K562 (cell line): ENCODE measurements around the gene PRKAR1B. TPM values are rescaled to one million over a fixed set of nuclear protein-coding genes. Genes with fewer than 3 reads are reported as not detected.

Experiments
- ATAC-seq: fragments of 200-7000 bp; cut with Tn5 transposase; 3 replicates; pipeline ENCODE4 v1.9.1; 2020; ENCODE audit warnings: moderate library complexity
- BruUV-seq: library from RNA; stranded (reverse); fragments of 400-500 nt; replicated peaks from 2 replicates; lab custom pipeline; 2021; lab: Mats Ljungman, UMichigan
- CTCF ChIA-PET: fragments of 300-600 bp; formaldehyde crosslinking; extraction: SDS; loops from one replicate; lab custom pipeline; 2021; ENCODE audit warnings: low intra/inter-chr PET ratio; lab: Yijun Ruan, JAX
- POLR2A ChIA-PET: fragments of 300-600, 350-650 bp; sonication (Branson Sonifier 250); formaldehyde crosslinking; extraction: SDS; loops from one replicate; lab custom pipeline; 2021; ENCODE audit warnings: antibody characterized with exemption, inconsistent platforms; lab: Yijun Ruan, JAX
- DNase-seq, 4 experiments: peaks; one replicate each; pipeline versions ENCODE4 v3.0.0 to v3.0.0-alpha.2; 2011 to 2018; ENCODE audit warnings: low spot score in 3 of 4, mixed read lengths in 3 of 4; ENCODE audit errors: extremely low read depth in 1 of 4
- FAIRE-seq: peaks from 2 replicates; lab custom pipeline; 2011; peaks lifted over from hg19 to GRCh38; lab: Jason Lieb, UNC
- H2AFZ ChIP-seq: 2 replicates; pipeline ENCODE4 v1.6.0; 2011; ENCODE audit warnings: low read depth, low read length, control low read depth, inconsistent platforms
- H3K27ac ChIP-seq: fragments of 200-600 bp; 3 replicates; pipeline ENCODE4 v1.8.0; 2011; ENCODE audit warnings: low read depth, mild to moderate bottlenecking, control low read depth, inconsistent platforms, low read length, moderate library complexity, mixed read lengths; ENCODE audit errors: extremely low read depth
- H3K27me3 ChIP-seq, 2 experiments: fragments of 300-600 bp in 1 of 2; 2 replicates in 1 of 2; 3 replicates in 1 of 2; pipeline versions ENCODE4 v1.6.0 to v1.8.0; 2011; ENCODE audit warnings: inconsistent platforms in 2 of 2, low read length in 2 of 2, mild to moderate bottlenecking in 1 of 2, mixed read lengths in 1 of 2, moderate library complexity in 1 of 2; ENCODE audit not compliant: control insufficient read depth in 2 of 2, insufficient read depth in 2 of 2
- H3K36me3 ChIP-seq: fragments of 300-600 bp; 3 replicates; pipeline ENCODE4 v1.8.0; 2011; ENCODE audit warnings: mild to moderate bottlenecking, low read length, inconsistent platforms; ENCODE audit not compliant: control insufficient read depth, insufficient read depth
- H3K4me1 ChIP-seq, 2 experiments: fragments of 200-600 bp in 1 of 2; replicated peaks in 1 of 2; 2 replicates in 1 of 2; 3 replicates in 1 of 2; pipeline versions ENCODE4 v1.5.1 to v1.8.0; 2011; ENCODE audit warnings: inconsistent platforms in 2 of 2, low read length in 2 of 2, mild to moderate bottlenecking in 1 of 2, mixed read lengths in 1 of 2, moderate library complexity in 1 of 2; ENCODE audit not compliant: control insufficient read depth in 2 of 2, insufficient read depth in 2 of 2
- H3K4me2 ChIP-seq: 2 replicates; pipeline ENCODE4 v1.6.1; 2011; ENCODE audit warnings: low read length, control low read depth, inconsistent platforms, mixed read lengths; ENCODE audit not compliant: insufficient read depth
- H3K4me3 ChIP-seq: fragments of 200-600 bp; sonication (generic), shearing (Covaris generic); 2 replicates; pipeline ENCODE4 v1.5.1; 2016; ENCODE audit warnings: control low read depth, inconsistent platforms
- H3K79me2 ChIP-seq: fragments of 200-600 bp; 3 replicates; pipeline ENCODE4 v1.8.0; 2011; ENCODE audit warnings: low read length, inconsistent platforms; ENCODE audit not compliant: control insufficient read depth, insufficient read depth
- H3K9ac ChIP-seq, 2 experiments: 2 replicates each; pipeline versions ENCODE4 v1.6.0 to v1.6.1; 2011; ENCODE audit warnings: low read depth in 2 of 2, low read length in 2 of 2, control low read depth in 1 of 2, inconsistent platforms in 1 of 2, mild to moderate bottlenecking in 1 of 2, mixed read lengths in 1 of 2; ENCODE audit not compliant: insufficient read depth in 1 of 2
- H3K9me1 ChIP-seq: one replicate; pipeline ENCODE4 v1.6.0; 2011; ENCODE audit warnings: inconsistent platforms, mild to moderate bottlenecking, low read length, moderate library complexity; ENCODE audit not compliant: control insufficient read depth, insufficient read depth
- H3K9me3 ChIP-seq: replicated peaks from 2 replicates; pipeline ENCODE4 v1.5.1; 2011; ENCODE audit warnings: low read depth, low read length, inconsistent platforms; ENCODE audit not compliant: control insufficient read depth, insufficient read depth
- H4K20me1 ChIP-seq: replicated peaks from 2 replicates; pipeline ENCODE4 v1.6.1; 2011; ENCODE audit warnings: low read length, inconsistent platforms, mixed read lengths; ENCODE audit not compliant: control insufficient read depth, insufficient read depth
- AFF1 ChIP-seq, 2 experiments: fragments of 450-650 bp; IDR thresholded peaks; 2 replicates each; pipeline ENCODE4 v1.6.1; 2018; ENCODE audit warnings: mild to moderate bottlenecking in 2 of 2, low read depth in 1 of 2; ENCODE audit not compliant: partially characterized antibody in 2 of 2
- FUS ChIP-seq: fragments of 200-400 bp; formaldehyde crosslinking; optimal IDR thresholded peaks from 2 replicates; pipeline ENCODE3; 2017; ENCODE audit warnings: low read depth, low read length
- KDM4B ChIP-seq, 2 experiments: fragments of 450-650 bp in 1 of 2; sonication (generic) in 1 of 2; IDR thresholded peaks; 2 replicates each; pipeline ENCODE4 v1.6.1; 2016 to 2017; ENCODE audit warnings: borderline replicate concordance in 2 of 2, antibody characterized with exemption in 1 of 2, low read depth in 1 of 2, mild to moderate bottlenecking in 1 of 2
- NCOA4 ChIP-seq: fragments of 450-650 bp; IDR thresholded peaks from 2 replicates; pipeline ENCODE4 v1.6.1; 2018; ENCODE audit warnings: mild to moderate bottlenecking; ENCODE audit not compliant: partially characterized antibody
- NKRF ChIP-seq: fragments of 450-650 bp; IDR thresholded peaks from 2 replicates; pipeline ENCODE4 v1.6.1; 2016; ENCODE audit warnings: borderline replicate concordance
- SMARCC2 ChIP-seq: fragments of 450-650 bp; IDR thresholded peaks from 2 replicates; pipeline ENCODE4 v1.6.1; 2017; ENCODE audit warnings: antibody characterized with exemption, moderate library complexity, mild to moderate bottlenecking, low read depth
- SREBF1 ChIP-seq: fragments of 150-350 bp; IDR thresholded peaks from 2 replicates; pipeline ENCODE4 v1.6.1; 2014; ENCODE audit warnings: antibody characterized with exemption, low read depth, low read length, borderline replicate concordance
- ZBTB34 ChIP-seq: fragments of 250-450 bp; sonication (Bioruptor Pico); IDR thresholded peaks from 2 replicates; pipeline ENCODE4 v1.8.0; 2021; ENCODE audit warnings: mild to moderate bottlenecking, moderate library complexity
- ZNF232 ChIP-seq: sonication (generic); formaldehyde crosslinking; IDR thresholded peaks from 2 replicates; pipeline ENCODE4 v1.8.0; 2022; ENCODE audit warnings: mild to moderate bottlenecking, missing genetic modification reagents
- ZNF24 ChIP-seq: fragments of 450-650 bp; IDR thresholded peaks from 2 replicates; pipeline ENCODE4 v1.6.1; 2016
- whole genome bisulfite sequencing: fragments of 100-300 bp; shearing (Covaris generic); methylation state at CpG from one replicate; pipeline ENCODE4 v1.1.6; 2016; ENCODE audit warnings: low coverage, mixed read lengths; ENCODE audit not compliant: insufficient coverage; ENCODE audit errors: missing lambda C conversion rate; 5-methylcytosine and 5-hydroxymethylcytosine counted together
- in situ Hi-C: fragments of 300-500 bp; cut with MboI; formaldehyde crosslinking; loops from 4 replicates; pipeline ENCODE4 v1.15.0; 2018; ENCODE audit warnings: inconsistent platforms, mixed read lengths
- intact Hi-C: fragments of 100-400 bp; cut with micrococcal nuclease; formaldehyde crosslinking; loops from 2 replicates; pipeline ENCODE4 v1.14.2; 2022
- polyA plus RNA-seq, 8 experiments: library from polyadenylated mRNA; depleted of rRNA in 4 of 8; stranded (reverse) in 5 of 8; unstranded in 3 of 8; fragments of >200 nt; fragmentation: Nextera tagmentation in 2 of 8; fragmentation: Illumina TruSeq in 1 of 8; extraction: Ambion mirVana in 2 of 8; extraction: Trizol in 1 of 8; gene quantifications; 2 replicates each; pipeline versions ENCODE4 v1.2.1 to v1.2.3, GENCODE V29; 2011 to 2014; ENCODE audit warnings: inconsistent platforms in 1 of 8, missing spikeins in 1 of 8
- total RNA-seq, 7 experiments: library from RNA; depleted of rRNA in 6 of 7; stranded (reverse); fragments of >200 nt in 6 of 7; fragmentation: Illumina TruSeq in 2 of 7; extraction: Trizol in 2 of 7; gene quantifications; 2 replicates each; pipeline versions ENCODE4 v1.2.1 to v1.2.3, GENCODE V29; 2011 to 2021; ENCODE audit warnings: low replicate concordance in 1 of 7
- TF ChIP-seq, protein P1 (sequence below): sonication (generic); formaldehyde crosslinking; IDR thresholded peaks from 2 replicates; pipeline ENCODE4 v1.8.0; 2022; ENCODE audit warnings: mild to moderate bottlenecking, missing genetic modification reagents
- TF ChIP-seq, protein P2 (sequence below): fragments of 450-650 bp; IDR thresholded peaks from 2 replicates; pipeline ENCODE4 v1.6.1; 2014; ENCODE audit warnings: low read depth, mild to moderate bottlenecking, moderate library complexity, borderline replicate concordance

The PRKAR1B gene
- total and polyA plus RNA-seq, 9 of the 15 experiments (the other 6 are each of a cell fraction or from before 2014, with no cell fraction given): 0.99 to 30.5 (median 12.7) TPM

- Histone ChIP-seq H3K9ac (no peak overlapping the region; a peak in 1 of 4 replicates), H3K9me3 (peaks cover 17% of the 10 kb centered on the region), H3K4me1 (peaks cover 5 to 29% of the 10 kb centered on the region in 2 experiments; a peak in 3 of 5 replicates), H3K27me3 (no peaks in the 10 kb centered on the region), H3K27ac (no peak overlapping the region), H2AFZ (no peak overlapping the region), H3K79me2 (peaks cover 92% of the 10 kb centered on the region), H3K4me3 (no peak overlapping the region), H4K20me1 (0 out of 2 replicates have a peak, but pooled peaks cover 4% of the 10 kb centered on the region), H3K4me2 (no peak overlapping the region), H3K9me1 (no peaks in the 10 kb centered on the region), H3K36me3 (peaks cover 81% of the 10 kb centered on the region)
- no TSS peak for BruUV-seq
- ATAC-seq (no peak), DNase-seq (no peak), FAIRE-seq (no peak)
- intact Hi-C loops: no loop called here
- POLR2A ChIA-PET: no interaction called here
- in situ Hi-C loops: no loop called here
- CTCF ChIA-PET: no interaction called here
- 91% methylated on average over 3 of the region's 3 CpGs for WGBS
- TF ChIP-seq AFF1 (IDR thresholded peaks at IDR 0.05; ENCODE audit: low read depth in 1 of 2, partially characterized antibody in 2 of 2) (no peak), SREBF1 (no peak), FUS (no peak), KDM4B (IDR thresholded peaks at IDR 0.05; ENCODE audit: borderline replicate concordance in 2 of 2, low read depth in 1 of 2) (no peak), ZNF232 (CRISPR knock-in tag) (no peak), NCOA4 (no peak), NKRF (no peak), ZNF24 (no peak), SMARCC2 (no peak), ZBTB34 (CRISPR knock-in tag) (no peak)
- TF ChIP-seq, protein P1, sequence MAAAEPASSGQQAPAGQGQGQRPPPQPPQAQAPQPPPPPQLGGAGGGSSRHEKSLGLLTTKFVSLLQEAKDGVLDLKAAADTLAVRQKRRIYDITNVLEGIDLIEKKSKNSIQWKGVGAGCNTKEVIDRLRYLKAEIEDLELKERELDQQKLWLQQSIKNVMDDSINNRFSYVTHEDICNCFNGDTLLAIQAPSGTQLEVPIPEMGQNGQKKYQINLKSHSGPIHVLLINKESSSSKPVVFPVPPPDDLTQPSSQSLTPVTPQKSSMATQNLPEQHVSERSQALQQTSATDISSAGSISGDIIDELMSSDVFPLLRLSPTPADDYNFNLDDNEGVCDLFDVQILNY (CRISPR knock-in tag): no peak
- TF ChIP-seq, protein P2, sequence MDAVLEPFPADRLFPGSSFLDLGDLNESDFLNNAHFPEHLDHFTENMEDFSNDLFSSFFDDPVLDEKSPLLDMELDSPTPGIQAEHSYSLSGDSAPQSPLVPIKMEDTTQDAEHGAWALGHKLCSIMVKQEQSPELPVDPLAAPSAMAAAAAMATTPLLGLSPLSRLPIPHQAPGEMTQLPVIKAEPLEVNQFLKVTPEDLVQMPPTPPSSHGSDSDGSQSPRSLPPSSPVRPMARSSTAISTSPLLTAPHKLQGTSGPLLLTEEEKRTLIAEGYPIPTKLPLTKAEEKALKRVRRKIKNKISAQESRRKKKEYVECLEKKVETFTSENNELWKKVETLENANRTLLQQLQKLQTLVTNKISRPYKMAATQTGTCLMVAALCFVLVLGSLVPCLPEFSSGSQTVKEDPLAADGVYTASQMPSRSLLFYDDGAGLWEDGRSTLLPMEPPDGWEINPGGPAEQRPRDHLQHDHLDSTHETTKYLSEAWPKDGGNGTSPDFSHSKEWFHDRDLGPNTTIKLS: no peak
These were observed 5.5 kb upstream of the PRKAR1B start for GRCh38 chr7:732556-732955.
